Measurements from ENCODE around the gene AMPD3. TPM values are rescaled to one million over a fixed set of nuclear protein-coding genes. Genes with fewer than 3 reads are reported as not detected.

AMPD3 gene
- total RNA-seq, 1 donor = 20.1 TPM

Other genes starting within 250 kb of the AMPD3 start
- gene SBF2, start 161.0 kb upstream of the AMPD3 start, total RNA-seq = 35.1 TPM
- gene ADM, start 150.2 kb upstream of the AMPD3 start, total RNA-seq = 93.5 TPM
- 30.6 TPM for gene RNF141, start 85.9 kb downstream of the AMPD3 start, total RNA-seq
- under 0.01 TPM for gene LYVE1, start 113.4 kb downstream of the AMPD3 start, total RNA-seq
- gene IRAG1, start 238.5 kb downstream of the AMPD3 start, total RNA-seq = 0.52 TPM

All from mononuclear cell (primary cell).